ENCODE measurements around the gene PTPRM. TPM values are rescaled to one million over a fixed set of nuclear protein-coding genes. Genes with fewer than 3 reads are reported as not detected.

PTPRM gene
- total and polyA plus RNA-seq, 2 experiments from 2014 or later: 30.9 to 62.8 TPM

- WGBS, 2 experiments (ENCODE audit: low coverage in 1 of 2, low lambda C conversion rate in 2 of 2, missing lambda C conversion rate in 2 of 2): 94 to 100% methylated on average over 3 of the region's 3 CpGs
- H3K4me3 ChIP-seq: no peak overlapping the region
- no peaks in the 10 kb centered on the region for H3K27me3 ChIP-seq (replicated peaks; ENCODE audit: insufficient read depth)
- no peaks in the 10 kb centered on the region for H3K9me2 ChIP-seq (ENCODE audit: insufficient read depth)
- in situ Hi-C loops (cut with MboI): no loop called here
- peaks cover 15% of the 10 kb centered on the region for H3K79me2 ChIP-seq (ENCODE audit: insufficient read depth)
- no peak overlapping the region for H3K4me2 ChIP-seq (ENCODE audit: unreplicated experiment)
- no peaks in the 10 kb centered on the region for H3F3A ChIP-seq (ENCODE audit: insufficient read depth)
- H3K9me3 ChIP-seq (ENCODE audit: low read depth): no peaks in the 10 kb centered on the region
- TF ChIP-seq EZH2 (IDR thresholded peaks at IDR 0.05; ENCODE audit: insufficient read depth, poor library complexity, severe bottlenecking) (no peak), EZH2phosphoT487 (IDR thresholded peaks at IDR 0.05; ENCODE audit: insufficient read depth, low read depth) (no peak)
- H3K9ac ChIP-seq: no peak overlapping the region
- no peak for DNase-seq
- no peaks in the 10 kb centered on the region for H3K4me1 ChIP-seq (ENCODE audit: insufficient read depth)
- H4K20me1 ChIP-seq (ENCODE audit: insufficient read depth): peaks cover 3% of the 10 kb centered on the region; the same call in 1 of the 2 replicates
- no peaks in the 10 kb centered on the region for H3K36me3 ChIP-seq (ENCODE audit: low read depth)
- H3K27ac ChIP-seq: no peak overlapping the region
- H2AFZ ChIP-seq: no peak overlapping the region
Observed at GRCh38 chr18:7722955-7723354, 155.8 kb downstream of the PTPRM start.

- Histone ChIP-seq H3K9me3 (ENCODE audit: low read depth) (no peaks in the 10 kb centered on the region), H3K79me2 (ENCODE audit: insufficient read depth) (peaks cover 15% of the 10 kb centered on the region), H3F3A (ENCODE audit: insufficient read depth) (no peaks in the 10 kb centered on the region), H3K4me1 (ENCODE audit: insufficient read depth) (no peaks in the 10 kb centered on the region), H3K27ac (no peak overlapping the region), H4K20me1 (ENCODE audit: insufficient read depth) (peaks cover 3% of the 10 kb centered on the region; the same call in 1 of the 2 replicates), H3K4me3 (no peak overlapping the region), H3K36me3 (ENCODE audit: low read depth) (no peaks in the 10 kb centered on the region), H2AFZ (no peak overlapping the region), H3K9me2 (ENCODE audit: insufficient read depth) (no peaks in the 10 kb centered on the region), H3K4me2 (ENCODE audit: unreplicated experiment) (no peak overlapping the region), H3K9ac (no peak overlapping the region), H3K27me3 (replicated peaks; ENCODE audit: insufficient read depth) (no peaks in the 10 kb centered on the region)
- in situ Hi-C loops (cut with MboI): no loop called here
- 92 to 95% methylated on average over 8 of the region's 8 CpGs for WGBS, 2 experiments (ENCODE audit: low coverage in 1 of 2, low lambda C conversion rate in 2 of 2, missing lambda C conversion rate in 2 of 2)
- no peak for DNase-seq
- TF ChIP-seq EZH2 (IDR thresholded peaks at IDR 0.05; ENCODE audit: insufficient read depth, poor library complexity, severe bottlenecking): no peak
- TF ChIP-seq EZH2phosphoT487 (IDR thresholded peaks at IDR 0.05; ENCODE audit: insufficient read depth, low read depth): no peak
Observed at GRCh38 chr18:7723558-7723957, 156.4 kb downstream of the PTPRM start.

GRCh38 chr18:7725473-7725872 is 158.4 kb downstream of the PTPRM start:
- no peaks in the 10 kb centered on the region for H3K27me3 ChIP-seq (replicated peaks; ENCODE audit: insufficient read depth)
- peaks cover 2% of the 10 kb centered on the region; the same call in 1 of the 2 replicates for H4K20me1 ChIP-seq (ENCODE audit: insufficient read depth)
- no peak overlapping the region for H3K9ac ChIP-seq
- H2AFZ ChIP-seq: no peak overlapping the region
- no peaks in the 10 kb centered on the region for H3K4me1 ChIP-seq (ENCODE audit: insufficient read depth)
- H3K4me3 ChIP-seq: no peak overlapping the region
- no peak for DNase-seq
- no peaks in the 10 kb centered on the region for H3K9me3 ChIP-seq (ENCODE audit: low read depth)
- 87 to 90% methylated on average over 9 of the region's 9 CpGs for WGBS, 2 experiments (ENCODE audit: low coverage in 1 of 2, low lambda C conversion rate in 2 of 2, missing lambda C conversion rate in 2 of 2)
- H3F3A ChIP-seq (ENCODE audit: insufficient read depth): no peaks in the 10 kb centered on the region
- H3K27ac ChIP-seq: no peak overlapping the region
- in situ Hi-C loops (cut with MboI): no loop called here
- H3K36me3 ChIP-seq (ENCODE audit: low read depth): no peaks in the 10 kb centered on the region
- H3K79me2 ChIP-seq (ENCODE audit: insufficient read depth): peaks cover 15% of the 10 kb centered on the region
- TF ChIP-seq EZH2phosphoT487 (IDR thresholded peaks at IDR 0.05; ENCODE audit: insufficient read depth, low read depth): no peak
- no peak for TF ChIP-seq EZH2 (IDR thresholded peaks at IDR 0.05; ENCODE audit: insufficient read depth, poor library complexity, severe bottlenecking)
- no peaks in the 10 kb centered on the region for H3K9me2 ChIP-seq (ENCODE audit: insufficient read depth)
- no peak overlapping the region for H3K4me2 ChIP-seq (ENCODE audit: unreplicated experiment)

- no peak overlapping the region for H3K9ac ChIP-seq
- H3K9me3 ChIP-seq (ENCODE audit: low read depth): no peaks in the 10 kb centered on the region
- no peak overlapping the region for H3K4me3 ChIP-seq
- H3K36me3 ChIP-seq (ENCODE audit: low read depth): no peaks in the 10 kb centered on the region
- H2AFZ ChIP-seq: no peak overlapping the region
- no peak overlapping the region for H3K4me2 ChIP-seq (ENCODE audit: unreplicated experiment)
- TF ChIP-seq EZH2 (IDR thresholded peaks at IDR 0.05; ENCODE audit: insufficient read depth, poor library complexity, severe bottlenecking): no peak
- TF ChIP-seq EZH2phosphoT487 (IDR thresholded peaks at IDR 0.05; ENCODE audit: insufficient read depth, low read depth): no peak
- no peaks in the 10 kb centered on the region; the same call in 1 of the 2 replicates for H4K20me1 ChIP-seq (ENCODE audit: insufficient read depth)
- no peaks in the 10 kb centered on the region for H3K4me1 ChIP-seq (ENCODE audit: insufficient read depth)
- H3F3A ChIP-seq (ENCODE audit: insufficient read depth): no peaks in the 10 kb centered on the region
- peaks cover 15% of the 10 kb centered on the region for H3K79me2 ChIP-seq (ENCODE audit: insufficient read depth)
- H3K27me3 ChIP-seq (replicated peaks; ENCODE audit: insufficient read depth): no peaks in the 10 kb centered on the region
- in situ Hi-C loops (cut with MboI): no loop called here
- 96 to 97% methylated on average over 10 of the region's 10 CpGs for WGBS, 2 experiments (ENCODE audit: low coverage in 1 of 2, low lambda C conversion rate in 2 of 2, missing lambda C conversion rate in 2 of 2)
- no peak overlapping the region for H3K27ac ChIP-seq
- H3K9me2 ChIP-seq (ENCODE audit: insufficient read depth): no peaks in the 10 kb centered on the region
- DNase-seq: no peak
Observed at GRCh38 chr18:7725897-7726296, 158.8 kb downstream of the PTPRM start.

- Histone ChIP-seq H3K79me2 (ENCODE audit: insufficient read depth) (peaks cover 15% of the 10 kb centered on the region), H3K9me2 (ENCODE audit: insufficient read depth) (no peaks in the 10 kb centered on the region), H3K27me3 (replicated peaks; ENCODE audit: insufficient read depth) (no peaks in the 10 kb centered on the region), H2AFZ (no peak overlapping the region), H3K27ac (no peak overlapping the region), H3K36me3 (ENCODE audit: low read depth) (no peaks in the 10 kb centered on the region), H3K4me2 (ENCODE audit: unreplicated experiment) (no peak overlapping the region), H3K4me1 (ENCODE audit: insufficient read depth) (no peaks in the 10 kb centered on the region), H4K20me1 (ENCODE audit: insufficient read depth) (no peaks in the 10 kb centered on the region; the same call in 1 of the 2 replicates), H3K9me3 (ENCODE audit: low read depth) (no peaks in the 10 kb centered on the region), H3K4me3 (no peak overlapping the region), H3F3A (ENCODE audit: insufficient read depth) (no peaks in the 10 kb centered on the region), H3K9ac (no peak overlapping the region)
- DNase-seq: no peak
- in situ Hi-C loops (cut with MboI): no loop called here
- no peak for TF ChIP-seq EZH2 (IDR thresholded peaks at IDR 0.05; ENCODE audit: insufficient read depth, poor library complexity, severe bottlenecking)
- TF ChIP-seq EZH2phosphoT487 (IDR thresholded peaks at IDR 0.05; ENCODE audit: insufficient read depth, low read depth): no peak
- 71 to 74% methylated on average over 2 of the region's 2 CpGs for WGBS, 2 experiments (ENCODE audit: low coverage in 1 of 2, low lambda C conversion rate in 2 of 2, missing lambda C conversion rate in 2 of 2)
Observed at GRCh38 chr18:7726522-7726921, 159.4 kb downstream of the PTPRM start.
